ENCODE results near the gene HIF3A. TPM values are rescaled to one million over a fixed set of nuclear protein-coding genes. Genes with fewer than 3 reads are reported as not detected.

Gene HIF3A
- 0.40 and 1.1 TPM in 2 replicates for total RNA-seq

DNA sequence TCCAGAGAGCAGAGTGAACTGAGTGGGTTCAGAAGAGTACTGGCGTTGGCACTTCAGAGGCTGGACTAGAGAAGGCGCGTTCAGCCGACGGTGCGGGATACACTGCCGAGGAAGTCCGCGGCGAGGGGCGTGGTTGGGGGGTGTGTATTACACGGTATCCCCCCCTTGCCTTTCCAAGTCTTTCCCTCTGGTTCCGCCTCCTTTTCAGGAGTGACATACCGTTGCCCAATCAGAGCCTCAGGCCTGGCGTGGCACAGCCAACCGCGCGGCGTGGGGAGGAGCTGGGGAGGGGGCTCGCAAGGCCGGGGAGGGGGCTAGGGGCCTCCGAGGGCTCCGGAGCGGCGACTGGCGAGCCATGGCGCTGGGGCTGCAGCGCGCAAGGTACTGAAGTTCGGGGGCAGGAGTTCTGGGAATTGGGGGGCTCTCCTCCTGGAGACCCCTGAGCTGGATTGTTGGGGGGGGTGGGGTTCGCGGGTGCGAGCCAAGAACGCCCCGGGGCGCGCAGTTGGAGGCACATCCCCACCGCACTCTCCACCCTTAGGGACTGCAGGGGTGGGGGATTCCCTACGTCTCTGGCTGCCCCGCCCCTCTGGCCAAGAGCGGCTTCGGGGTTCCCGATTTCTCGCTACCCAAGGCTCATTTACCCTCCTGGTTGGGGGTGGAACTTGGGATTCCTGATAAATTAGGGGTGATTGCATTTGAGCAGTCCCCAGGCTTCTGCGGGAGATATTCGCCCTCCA, at the start of gene HIF3A:
TSS of gene HIF3A (plus strand) at position 321 of the 740 bp plus-strand sequence. CDS start at position 356, 35 bp downstream.

DNA sequence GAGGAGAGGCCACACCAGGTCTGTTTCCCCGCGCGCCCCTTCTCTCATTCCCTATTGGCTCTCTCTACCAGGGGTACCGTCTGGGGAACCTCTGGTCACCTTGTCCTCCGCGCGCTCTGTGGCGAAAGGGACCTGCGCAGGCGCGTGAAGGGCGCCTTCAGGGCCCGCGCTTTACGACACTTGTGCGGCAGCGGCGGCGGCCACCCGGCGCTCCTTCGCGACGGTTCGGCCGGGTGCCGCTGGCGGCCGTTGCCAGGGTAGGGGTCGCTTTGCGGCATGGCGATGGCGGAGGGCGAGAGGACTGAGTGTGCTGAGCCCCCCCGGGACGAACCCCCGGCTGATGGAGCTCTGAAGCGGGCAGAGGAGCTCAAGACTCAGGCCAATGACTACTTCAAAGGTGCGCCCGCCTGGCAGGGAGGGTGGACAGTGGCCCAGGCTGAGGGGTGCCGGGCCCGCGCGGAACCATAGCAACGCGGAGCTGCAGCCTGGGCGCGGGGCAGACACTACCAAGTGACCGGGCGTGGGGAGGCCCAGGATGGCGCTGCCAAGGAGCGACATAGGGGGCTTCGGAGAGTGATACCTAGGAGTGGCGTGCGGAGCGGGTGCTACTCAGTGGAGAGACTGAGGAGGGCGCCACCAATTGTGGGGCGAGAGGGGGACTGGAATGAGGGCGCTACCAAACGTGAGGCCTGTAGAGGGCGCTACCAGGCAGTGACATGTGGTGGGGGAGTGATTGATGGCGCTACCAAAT, 50.2 kb downstream of the HIF3A start, which contains the start of gene PPP5C:
TSS of gene PPP5C (plus strand) at position 267 of the 751 bp plus-strand sequence. CDS start at position 277, 10 bp downstream.

Other genes starting within 250 kb of the HIF3A start
- gene IGFL3, start 172.4 kb upstream of the HIF3A start, total RNA-seq = not detected in 2 replicates
- gene IGFL2, start 148.8 kb upstream of the HIF3A start, total RNA-seq = not detected in 2 replicates
- not detected in 2 replicates for gene IGFL1, start 67.3 kb upstream of the HIF3A start, total RNA-seq
- 54.1 and 75.4 TPM in 2 replicates for gene PPP5C, start 50.0 kb downstream of the HIF3A start, total RNA-seq
- 8.5 and 19.2 TPM in 2 replicates for gene CCDC8, start 116.5 kb downstream of the HIF3A start, total RNA-seq
- 0.44 and 1.5 TPM in 2 replicates for gene PNMA8C, start 131.9 kb downstream of the HIF3A start, total RNA-seq
- gene PNMA8A, start 174.5 kb downstream of the HIF3A start, total RNA-seq = 1.2 and 4.8 TPM in 2 replicates
- 1.5 and 2.1 TPM in 2 replicates for gene PNMA8B, start 198.8 kb downstream of the HIF3A start, total RNA-seq

All from aortic smooth muscle cell (primary cell).